ENCODE results near the gene RABL3.
"Not testable (repeated sequence)": the region's sequence is repeated elsewhere in the genome, so short reads cannot be mapped to it uniquely, and the experiment has no call there.

DNA sequence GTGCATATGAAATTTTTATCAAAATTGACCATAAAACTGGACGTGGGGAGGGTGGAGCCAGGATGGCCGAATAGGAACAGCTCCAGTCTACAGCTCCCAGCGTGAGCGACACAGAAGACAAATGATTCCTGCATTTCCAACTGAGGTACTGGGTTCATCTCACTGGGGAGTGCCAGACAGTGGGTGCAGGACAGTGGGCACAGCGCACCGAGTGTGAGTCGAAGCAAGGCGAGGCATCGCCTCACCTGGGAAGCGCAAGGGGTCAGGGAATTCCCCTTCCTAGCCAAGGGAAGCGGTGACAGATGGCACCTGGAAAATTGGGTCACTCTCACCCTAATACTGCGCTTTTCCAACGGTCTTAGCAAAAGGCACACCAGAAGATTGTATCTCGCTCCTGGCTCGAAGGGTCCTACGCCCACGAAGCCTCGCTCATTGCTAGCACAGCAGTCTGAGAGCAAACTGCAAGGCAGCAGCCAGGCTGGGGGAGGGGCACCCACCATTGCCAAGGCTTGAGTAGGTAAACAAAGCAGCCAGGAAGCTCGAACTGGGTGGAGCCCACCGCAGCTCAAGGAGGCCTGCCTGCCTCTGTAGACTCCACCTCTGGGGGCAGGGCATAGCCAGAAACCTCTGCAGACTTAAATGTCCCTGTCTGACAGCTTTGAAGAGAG lies 23.0 kb downstream of the RABL3 start:
- TF ChIP-seq RARB, ZC3H10, SNAI2, ZFP3, ZFP30, ZNF70 (CRISPR knock-in tag; IDR thresholded peaks at IDR 0.05): not testable (repeated sequence)
- TF ChIP-seq, protein P1, sequence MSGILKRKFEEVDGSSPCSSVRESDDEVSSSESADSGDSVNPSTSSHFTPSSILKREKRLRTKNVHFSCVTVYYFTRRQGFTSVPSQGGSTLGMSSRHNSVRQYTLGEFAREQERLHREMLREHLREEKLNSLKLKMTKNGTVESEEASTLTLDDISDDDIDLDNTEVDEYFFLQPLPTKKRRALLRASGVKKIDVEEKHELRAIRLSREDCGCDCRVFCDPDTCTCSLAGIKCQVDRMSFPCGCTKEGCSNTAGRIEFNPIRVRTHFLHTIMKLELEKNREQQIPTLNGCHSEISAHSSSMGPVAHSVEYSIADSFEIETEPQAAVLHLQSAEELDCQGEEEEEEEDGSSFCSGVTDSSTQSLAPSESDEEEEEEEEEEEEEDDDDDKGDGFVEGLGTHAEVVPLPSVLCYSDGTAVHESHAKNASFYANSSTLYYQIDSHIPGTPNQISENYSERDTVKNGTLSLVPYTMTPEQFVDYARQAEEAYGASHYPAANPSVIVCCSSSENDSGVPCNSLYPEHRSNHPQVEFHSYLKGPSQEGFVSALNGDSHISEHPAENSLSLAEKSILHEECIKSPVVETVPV (CRISPR knock-in tag; IDR thresholded peaks at IDR 0.05) = not testable (repeated sequence)
- TF ChIP-seq, protein P2, sequence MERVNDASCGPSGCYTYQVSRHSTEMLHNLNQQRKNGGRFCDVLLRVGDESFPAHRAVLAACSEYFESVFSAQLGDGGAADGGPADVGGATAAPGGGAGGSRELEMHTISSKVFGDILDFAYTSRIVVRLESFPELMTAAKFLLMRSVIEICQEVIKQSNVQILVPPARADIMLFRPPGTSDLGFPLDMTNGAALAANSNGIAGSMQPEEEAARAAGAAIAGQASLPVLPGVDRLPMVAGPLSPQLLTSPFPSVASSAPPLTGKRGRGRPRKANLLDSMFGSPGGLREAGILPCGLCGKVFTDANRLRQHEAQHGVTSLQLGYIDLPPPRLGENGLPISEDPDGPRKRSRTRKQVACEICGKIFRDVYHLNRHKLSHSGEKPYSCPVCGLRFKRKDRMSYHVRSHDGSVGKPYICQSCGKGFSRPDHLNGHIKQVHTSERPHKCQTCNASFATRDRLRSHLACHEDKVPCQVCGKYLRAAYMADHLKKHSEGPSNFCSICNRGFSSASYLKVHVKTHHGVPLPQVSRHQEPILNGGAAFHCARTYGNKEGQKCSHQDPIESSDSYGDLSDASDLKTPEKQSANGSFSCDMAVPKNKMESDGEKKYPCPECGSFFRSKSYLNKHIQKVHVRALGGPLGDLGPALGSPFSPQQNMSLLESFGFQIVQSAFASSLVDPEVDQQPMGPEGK (CRISPR knock-in tag; IDR thresholded peaks at IDR 0.05; ENCODE audit: borderline replicate concordance) = not testable (repeated sequence)

Measured in SK-N-SH treated with all-trans-retinoic acid at 6 μM for 48 hours (cell line).